GM21619 (cell line): Measurements from ENCODE around the gene ZNF649.
A peak's percentile ranks its signal among the peaks of the same experiment; 100 is the strongest.
"Not testable (repeated sequence)": the region's sequence is repeated elsewhere in the genome, so short reads cannot be mapped to it uniquely, and the experiment has no call there.

Source experiments
- ATAC-seq: cut with Tn5 transposase; IDR thresholded peaks from one replicate; pipeline ENCODE4 v1.9.1; 2021; ENCODE audit not compliant: unreplicated experiment

The ZNF649 gene

DNA sequence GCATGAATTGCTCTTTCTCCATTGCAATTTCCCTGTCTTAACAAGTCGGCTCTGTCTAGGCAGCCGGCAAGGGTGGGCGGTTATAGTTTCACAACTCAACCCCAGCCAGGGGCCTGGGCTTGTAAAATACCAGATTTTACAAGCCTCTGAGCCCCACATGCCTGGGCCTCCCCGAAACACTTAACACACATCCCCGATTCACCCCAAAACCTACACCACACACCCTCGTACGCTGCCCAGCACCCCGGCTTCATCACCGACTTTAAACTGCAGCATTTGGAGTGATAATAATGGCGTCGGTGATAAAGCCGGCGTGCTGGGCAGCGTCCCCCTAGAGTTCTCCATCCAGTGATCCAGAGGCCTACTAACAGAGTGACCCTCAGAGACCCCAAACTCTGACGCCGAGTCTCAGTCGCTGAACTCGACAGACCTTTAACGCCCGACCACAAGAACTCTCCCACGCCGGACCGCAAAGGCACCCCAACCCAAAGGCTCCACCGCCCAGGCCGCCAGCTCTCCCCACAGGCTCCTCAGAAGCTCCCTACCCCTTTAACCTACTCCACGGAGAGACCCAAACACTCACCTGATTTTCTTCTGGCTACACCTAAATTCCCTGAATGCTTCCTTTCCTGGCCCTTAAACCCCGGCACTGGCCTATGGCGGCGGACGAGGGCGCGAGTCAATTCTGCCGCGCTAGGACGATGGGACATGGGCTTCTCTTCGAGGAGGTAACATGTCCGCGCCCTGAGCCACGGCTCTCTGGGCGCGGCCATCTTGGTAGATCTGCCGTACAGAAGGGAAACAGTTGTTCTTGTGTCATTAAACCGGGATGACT is at the start of gene ZNF649:
TSS of gene ZNF649 (minus strand) at position 687 of the 835 bp plus-strand sequence. CDS start 4,910 bp downstream, outside the sequence.
- ATAC-seq = peak; percentile 80

DNA sequence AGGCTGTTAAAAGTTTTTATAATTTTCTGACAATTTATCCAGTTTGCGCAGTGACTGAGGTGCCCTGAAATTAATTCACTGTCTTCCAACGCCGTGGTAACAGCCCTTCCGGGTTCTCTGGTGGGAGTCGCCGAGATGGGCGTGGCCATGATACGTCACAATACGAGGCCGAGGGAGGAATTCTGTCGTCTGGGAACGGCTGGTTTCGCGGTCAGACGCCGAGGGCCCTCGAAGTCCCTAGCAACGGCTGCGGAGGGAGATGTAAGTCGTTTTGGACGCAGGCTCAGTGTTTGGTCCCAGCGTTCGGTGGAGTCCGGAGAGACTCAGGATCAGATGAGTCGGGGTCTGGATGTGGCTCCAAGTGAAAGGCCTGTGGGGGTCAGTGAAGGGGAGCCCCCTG is 44.2 kb upstream of the ZNF649 start:
- no peak for ATAC-seq

DNA sequence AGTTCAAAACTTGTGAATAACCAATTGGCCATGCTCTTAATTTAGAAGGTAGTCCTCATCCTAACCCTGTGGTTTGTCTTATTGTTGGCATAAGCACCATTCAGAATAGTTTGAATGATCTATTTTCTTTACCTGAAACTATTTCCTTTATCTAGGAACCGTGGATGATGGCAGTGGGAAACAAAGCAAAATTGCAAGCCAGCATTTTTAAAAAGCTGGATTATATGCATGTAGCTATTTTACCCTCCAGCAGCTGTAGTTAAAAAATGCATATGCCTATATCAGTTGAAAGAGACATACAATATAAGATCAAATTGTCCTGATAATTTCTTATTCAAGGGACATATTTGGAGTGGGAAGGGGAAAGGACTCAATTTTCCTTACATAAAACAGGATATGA is 41.8 kb upstream of the ZNF649 start:
- ATAC-seq = no peak

DNA sequence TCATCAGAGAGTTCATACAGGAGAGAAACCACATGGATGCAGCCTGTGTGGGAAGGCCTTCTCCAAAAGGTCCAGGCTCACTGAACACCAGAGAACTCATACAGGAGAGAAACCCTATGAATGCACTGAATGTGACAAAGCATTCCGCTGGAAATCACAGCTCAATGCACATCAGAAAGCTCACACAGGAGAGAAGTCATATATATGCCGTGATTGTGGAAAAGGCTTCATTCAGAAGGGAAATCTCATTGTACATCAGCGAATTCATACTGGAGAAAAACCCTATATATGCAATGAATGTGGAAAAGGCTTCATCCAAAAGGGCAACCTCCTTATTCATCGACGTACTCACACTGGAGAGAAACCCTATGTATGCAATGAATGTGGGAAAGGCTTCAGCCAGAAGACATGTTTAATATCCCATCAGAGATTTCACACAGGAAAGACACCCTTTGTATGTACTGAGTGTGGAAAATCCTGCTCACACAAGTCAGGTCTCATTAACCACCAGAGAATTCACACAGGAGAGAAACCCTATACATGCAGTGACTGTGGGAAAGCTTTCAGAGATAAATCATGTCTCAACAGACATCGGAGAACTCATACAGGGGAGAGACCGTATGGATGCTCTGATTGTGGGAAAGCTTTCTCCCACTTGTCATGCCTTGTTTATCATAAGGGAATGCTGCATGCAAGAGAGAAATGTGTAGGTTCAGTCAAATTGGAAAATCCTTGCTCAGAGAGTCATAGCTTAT is 40.2 kb upstream of the ZNF649 start:
- no peak for ATAC-seq

DNA sequence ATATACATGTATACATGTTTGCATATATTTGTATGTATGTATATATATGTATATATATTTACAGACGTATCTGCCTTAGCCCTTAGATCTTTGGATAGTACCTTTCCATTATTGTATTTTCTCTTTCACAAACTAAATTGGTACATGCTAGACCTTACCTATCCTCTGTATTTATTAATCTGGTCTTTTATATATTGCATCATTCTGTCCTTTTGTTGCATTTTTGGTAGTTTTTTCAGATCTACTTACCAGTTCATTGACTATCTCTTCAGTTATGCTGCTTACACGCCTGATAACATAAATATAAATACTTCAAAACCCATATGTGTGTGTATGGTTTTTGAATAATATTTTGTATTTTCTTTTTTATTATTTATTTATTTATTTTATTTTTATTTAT is 34.1 kb upstream of the ZNF649 start:
- no peak for ATAC-seq

DNA sequence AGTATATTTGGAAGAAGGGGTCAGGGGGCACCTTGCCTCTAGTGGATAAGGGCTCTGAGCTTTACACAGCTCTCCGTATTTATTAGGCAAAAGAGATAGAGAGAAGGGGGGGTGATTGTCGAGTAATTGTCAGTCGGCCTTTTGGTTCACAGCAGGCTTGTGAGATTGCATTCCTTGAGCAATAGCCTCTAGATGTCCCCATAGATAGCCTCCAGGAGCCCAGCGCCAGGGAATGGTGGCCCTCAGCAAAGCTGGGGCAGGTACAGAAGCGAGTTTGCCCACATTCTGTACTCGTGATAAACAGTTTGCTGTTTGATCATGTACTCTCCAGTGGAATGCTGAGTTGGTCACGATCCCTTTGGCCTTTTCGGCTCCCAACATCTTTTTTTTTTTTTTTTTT is 27.1 kb upstream of the ZNF649 start:
- ATAC-seq = no peak

DNA sequence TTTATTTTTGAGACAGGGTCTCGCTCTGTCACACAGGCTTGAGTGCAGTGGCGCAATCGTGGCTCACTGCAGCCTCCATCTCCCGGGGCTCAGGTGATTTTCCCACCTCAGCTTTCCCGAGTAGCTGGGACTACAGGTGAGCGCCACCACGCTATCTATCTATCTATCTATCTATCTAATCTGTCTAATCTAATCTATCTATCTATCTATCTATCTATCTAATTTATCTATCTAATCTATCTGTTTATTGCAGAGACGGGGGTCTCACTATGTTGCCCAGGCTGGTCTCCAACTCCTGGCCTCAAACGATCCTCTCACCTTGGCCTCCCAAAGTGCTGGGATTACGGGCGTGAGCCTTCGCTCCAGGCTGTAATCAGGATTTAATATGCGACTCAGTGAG is 23.0 kb upstream of the ZNF649 start:
- no peak for ATAC-seq

DNA sequence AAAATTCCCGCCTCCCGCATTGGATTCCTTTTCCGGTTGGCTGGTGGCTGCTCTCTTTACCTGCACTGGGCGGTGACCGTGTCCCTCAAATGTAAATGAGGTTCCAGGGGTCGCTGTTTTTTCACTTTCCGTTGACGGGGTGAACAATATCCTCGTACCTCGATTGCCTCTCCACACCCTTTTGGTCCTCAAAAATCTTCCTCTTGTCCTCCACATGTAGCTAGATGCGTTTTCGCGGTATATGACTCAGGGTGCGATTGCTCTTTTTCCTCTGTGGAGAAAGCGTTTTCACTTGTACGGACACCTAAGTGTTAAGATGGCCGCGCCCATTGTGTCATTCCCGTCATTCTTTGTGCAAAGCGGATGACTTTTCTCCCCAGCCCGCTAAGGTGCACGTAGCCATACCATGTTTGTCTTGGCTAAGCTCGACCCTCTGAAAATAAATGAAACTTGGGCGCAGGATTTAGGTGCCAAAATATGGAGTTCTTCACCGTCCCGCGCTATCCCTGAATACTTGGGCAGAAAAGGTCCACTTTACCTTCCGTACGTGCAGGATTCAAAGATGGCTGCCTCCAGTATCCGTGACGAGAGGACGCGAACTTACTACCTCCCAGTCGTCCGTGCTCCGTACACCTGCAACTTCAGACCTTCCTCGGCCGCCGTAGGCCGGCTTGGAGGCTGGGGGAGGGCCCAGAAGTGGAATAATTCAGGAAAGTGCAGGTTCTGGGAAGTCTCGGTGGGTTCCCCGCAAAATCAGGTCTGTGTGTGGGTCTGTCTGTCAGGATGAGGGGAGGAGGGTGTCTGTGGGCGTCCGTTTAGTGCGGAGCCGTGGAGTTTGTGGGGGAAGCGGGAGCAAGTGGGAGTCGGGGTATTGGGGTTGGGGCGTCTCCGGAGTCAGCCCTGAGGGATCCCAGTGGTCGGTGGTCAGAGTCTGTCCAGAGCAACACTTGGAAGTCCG is 22.2 kb upstream of the ZNF649 start, which contains the start of gene ZNF613:
TSS of gene ZNF613 (plus strand) at position 689 of the 958 bp plus-strand sequence. CDS start 8,749 bp downstream, outside the sequence.
- peak; percentile 68 for ATAC-seq

DNA sequence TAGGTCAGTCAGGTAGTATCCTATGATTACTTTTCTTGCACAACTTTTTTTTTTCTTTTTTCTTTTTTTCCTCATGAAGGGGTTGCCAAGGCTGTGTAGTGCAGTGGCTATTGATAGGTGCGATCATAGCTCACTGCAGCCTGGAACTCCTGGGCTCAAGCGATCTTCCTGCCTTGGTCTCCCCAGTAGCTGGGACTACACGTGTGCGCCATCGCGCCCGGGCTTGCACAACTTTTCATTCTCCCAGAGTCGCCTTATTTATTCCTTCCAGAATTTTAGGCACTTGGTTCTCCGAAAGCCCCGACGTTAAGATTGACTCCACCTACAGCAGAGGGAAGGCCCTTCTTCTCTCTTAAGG is 21.6 kb upstream of the ZNF649 start:
- no peak for ATAC-seq

DNA sequence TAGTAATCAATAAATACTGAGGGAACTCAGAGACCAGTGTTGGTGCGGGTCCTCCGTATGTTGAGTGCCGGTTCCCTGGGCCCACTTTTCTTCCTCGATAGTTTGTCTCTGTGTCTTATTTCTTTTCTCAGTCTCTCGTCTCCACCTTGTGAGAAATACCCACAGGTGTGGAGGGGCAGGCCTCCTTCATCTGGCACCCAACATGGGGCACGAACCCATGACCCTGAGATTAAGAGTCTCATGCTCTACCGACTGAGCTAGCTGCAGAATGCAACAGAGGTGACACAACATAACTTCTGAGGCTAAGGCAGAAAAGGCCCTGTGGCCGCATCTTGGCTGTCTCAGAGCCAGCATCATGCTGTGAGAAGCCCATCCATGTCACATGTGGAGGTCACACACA is 17.1 kb upstream of the ZNF649 start:
- no peak for ATAC-seq

DNA sequence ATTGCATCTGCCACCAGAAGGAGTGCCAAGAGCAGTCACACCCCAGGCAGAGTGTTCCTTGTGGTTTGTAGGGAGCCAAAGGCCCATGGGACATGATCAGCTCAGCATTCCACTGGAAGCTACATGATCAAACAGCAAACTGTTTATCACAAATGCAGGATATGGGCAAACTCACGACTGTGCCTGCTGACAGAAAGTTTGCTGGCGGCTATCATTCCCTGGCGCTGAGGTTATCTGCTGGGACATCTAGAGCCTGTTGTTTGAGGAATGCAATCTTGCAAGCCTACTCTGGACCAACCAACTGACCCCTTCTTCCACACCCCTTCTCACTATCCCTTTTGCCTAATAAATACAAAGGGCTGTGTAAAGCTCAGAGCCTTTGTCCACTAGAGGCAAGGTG is 14.8 kb upstream of the ZNF649 start:
- ATAC-seq = no peak

DNA sequence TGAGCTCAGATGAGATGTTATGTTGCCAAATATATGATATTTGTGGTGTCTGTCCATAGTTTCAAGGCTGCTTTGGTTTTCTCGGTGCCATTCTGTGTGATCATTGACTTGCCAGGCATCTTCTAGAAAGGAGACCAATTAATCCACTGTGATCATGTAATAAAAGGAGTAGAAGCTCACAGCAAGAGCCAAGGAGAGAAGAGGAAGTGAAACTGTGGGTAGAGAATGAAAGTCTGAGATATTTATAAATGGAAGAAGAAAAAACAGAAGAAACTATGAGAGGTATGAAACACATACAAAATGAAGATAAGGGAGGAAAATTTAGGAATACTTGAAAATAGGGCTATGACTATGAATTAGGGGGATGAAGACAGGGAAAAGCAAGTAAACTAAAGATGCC is 11.3 kb upstream of the ZNF649 start:
- ATAC-seq = no peak

DNA sequence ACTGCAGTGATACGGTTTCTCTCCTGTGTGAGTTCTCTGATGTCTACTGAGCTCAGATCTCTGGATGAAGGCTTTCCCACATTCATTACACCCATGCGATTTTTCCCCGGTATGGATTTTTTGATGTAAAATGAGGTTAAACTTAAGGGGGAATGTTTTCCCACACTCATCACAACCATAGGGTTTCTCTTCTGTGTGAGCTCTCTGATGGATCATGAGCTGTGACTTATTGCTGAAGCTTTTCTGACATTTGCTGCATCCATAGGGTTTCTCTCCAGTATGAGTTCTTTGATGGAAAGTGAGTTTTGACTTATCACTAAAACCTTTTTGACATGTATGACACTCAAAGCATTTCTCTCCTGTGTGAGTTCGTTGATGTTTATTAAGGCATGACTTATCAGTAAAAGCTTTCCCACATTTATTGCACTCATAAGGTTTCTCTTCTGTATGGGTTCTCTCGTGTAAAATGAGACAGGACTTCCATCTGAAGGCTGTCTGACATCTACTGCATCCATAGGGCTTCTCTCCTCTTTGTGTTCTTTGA is 10.6 kb upstream of the ZNF649 start:
- no peak for ATAC-seq

DNA sequence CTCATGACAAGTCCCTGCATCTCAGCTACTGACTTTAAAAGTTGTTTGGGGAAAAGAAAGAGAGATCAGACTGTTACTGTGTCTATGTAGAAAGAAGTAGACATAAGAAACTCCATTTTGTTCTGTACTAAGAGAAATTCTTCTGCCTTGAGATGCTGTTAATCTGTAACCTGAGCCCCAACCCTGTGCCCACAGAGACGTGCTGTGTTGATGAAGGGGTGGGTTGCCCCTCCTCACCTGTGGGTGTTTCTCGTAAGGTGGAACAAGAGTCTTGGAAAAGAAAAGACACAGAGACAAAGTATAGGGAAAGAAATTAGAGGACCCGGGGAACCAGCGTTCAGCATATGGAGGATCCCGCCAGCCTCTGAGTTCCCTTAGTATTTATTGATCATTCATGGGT is 3.2 kb upstream of the ZNF649 start:
- not testable (repeated sequence) for ATAC-seq

DNA sequence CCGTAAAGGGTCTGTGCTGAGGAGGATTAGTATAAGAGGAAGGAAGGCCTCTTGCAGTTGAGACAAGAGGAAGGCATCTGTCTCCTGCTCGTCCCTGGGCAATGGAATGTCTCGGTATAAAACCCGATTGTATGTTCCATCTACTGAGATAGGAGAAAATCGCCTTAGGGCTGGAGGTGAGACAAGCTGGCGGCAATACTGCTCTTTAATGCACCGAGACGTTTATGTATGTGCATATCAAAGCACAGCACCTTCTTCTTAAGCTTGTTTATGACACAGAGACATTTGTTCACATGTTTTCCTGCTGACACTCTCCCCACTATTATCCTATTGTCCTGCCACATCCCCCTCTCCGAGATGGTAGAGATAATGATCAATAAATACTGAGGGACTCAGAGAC is 1.3 kb upstream of the ZNF649 start:
- not testable (repeated sequence) for ATAC-seq

DNA sequence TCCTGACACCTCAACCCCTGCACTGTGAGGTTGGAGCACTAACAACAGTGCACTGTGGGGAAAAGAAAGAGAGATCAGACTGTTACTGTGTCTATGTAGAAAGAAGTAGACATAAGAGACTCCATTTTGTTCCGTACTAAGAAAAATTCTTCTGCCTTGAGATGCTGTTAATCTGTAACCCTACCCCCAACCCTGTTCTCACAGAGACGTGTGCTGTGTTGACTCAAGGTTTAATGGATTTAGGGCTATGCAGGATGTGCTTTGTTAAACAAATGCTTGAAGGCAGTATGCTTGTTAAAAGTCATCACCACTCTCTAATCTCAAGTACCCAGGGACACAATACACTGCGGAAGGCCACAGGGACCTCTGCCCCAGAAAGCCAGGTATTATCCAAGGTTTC is 822 bp upstream of the ZNF649 start:
- not testable (repeated sequence) for ATAC-seq

DNA sequence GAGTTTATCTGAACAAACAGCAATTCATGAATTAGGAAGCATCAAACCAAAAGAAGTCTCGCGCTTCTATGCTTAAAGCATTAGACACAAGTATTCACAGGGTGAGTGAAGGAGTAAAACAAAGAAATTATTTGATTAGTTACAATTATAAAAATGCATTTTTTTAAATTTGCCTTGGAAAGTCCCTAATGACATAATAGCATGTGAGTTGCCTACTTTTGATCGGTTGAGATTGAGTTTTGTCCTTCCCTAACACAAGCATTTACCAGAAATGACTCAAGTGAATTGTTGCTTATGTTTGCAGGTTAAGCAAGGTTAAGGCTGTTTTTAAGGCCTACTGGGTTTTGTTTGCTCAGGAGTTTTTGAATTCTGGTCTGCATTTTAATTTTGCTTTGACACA is 389 bp upstream of the ZNF649 start:
- ATAC-seq = no peak

DNA sequence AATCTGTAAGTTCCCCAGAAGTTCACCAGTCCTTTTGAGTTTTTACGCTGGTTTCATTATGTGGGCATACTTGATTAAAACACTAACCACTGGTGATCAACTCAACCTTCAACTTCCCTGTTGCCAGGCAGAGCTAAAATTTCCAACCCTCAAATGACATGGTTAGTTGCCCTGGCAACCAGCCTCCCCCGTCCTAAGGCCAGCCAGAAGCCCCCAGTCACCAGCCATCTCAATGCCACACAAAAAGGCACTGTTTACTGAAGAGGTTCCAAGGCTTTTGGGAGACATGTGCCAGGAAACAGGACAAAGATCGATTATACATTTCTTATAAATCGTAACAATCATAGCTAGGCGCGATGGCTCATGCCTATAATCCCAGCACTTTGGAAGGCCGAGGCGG is 1.6 kb downstream of the ZNF649 start:
- no peak for ATAC-seq

DNA sequence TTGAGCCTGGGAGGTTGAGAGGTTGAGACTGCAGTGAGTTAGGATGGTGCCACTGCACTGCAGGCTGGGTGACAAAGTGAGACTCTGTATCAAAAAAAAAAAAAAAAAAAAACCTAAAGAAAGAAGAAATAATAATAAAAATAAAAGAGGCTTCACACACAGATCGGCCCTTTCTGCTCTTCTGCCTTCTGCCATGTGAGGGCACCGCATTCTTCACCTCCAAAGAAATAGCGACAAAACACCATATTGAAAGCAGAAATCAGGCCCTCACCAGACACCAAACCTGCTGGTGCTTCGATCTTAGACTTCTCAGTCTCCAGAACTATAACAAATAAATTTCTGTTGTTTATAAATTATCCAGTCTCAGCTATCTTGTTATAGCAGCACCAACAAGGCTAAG is 3.0 kb downstream of the ZNF649 start:
- ATAC-seq = no peak

DNA sequence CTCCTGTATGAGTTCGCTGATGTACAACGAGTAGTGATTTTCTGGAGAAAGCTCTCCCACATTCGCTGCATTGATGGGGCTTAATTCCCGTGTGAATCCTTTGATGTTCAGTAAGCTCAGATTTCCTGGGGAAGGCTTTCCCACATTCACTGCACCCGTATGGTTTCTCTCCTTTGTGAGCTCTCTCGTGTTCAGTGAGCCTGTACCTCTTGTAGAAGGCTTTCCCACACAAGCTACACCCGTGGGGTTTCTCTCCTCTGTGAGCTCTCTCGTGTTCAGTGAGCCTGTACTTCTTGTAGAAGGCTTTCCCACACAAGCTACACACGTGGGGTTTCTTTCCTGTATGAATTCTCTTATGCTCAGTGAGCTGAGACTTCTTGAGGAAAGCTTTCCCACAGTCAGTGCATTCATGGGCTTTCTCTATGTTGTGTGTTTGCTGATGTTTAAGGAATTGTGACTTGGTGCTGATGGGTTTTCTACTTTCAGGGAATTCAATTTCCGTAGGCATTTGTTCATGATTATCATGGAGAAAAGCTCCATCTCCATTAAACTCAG is 13.5 kb downstream of the ZNF649 start:
- no peak for ATAC-seq

DNA sequence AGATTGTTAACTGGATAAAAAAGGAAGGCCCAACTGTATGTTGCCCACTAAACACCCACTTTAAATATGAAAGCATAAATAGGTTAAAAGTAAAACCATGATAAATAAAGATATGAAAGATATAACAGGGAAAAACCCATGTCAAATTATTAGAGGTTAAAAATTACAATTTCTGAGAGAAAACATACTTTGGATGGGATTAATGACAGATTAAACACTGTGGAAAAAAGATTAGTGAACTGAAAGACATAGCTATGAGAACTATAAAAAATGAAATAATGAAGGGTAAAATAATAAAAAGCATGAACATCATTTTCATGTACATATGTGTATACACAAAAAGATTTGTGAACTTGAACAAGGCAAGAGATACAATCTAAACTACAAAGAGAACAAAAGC is 14.9 kb downstream of the ZNF649 start:
- ATAC-seq = no peak
